Mucosa of stomach (tissue), 1 donor: ENCODE results near the gene ASH1L.
"Not testable (repeated sequence)": the region's sequence is repeated elsewhere in the genome, so short reads cannot be mapped to it uniquely, and the experiment has no call there.

Experiments used
- H3K27me3 ChIP-seq: one replicate; pipeline ENCODE4 v1.7.0; 2013; ENCODE audit warnings: mild to moderate bottlenecking, low read length; ENCODE audit not compliant: control insufficient read depth, insufficient read depth
- H3K36me3 ChIP-seq: one replicate; pipeline ENCODE4 v1.7.0; 2013; ENCODE audit warnings: low read length; ENCODE audit not compliant: control insufficient read depth, insufficient read depth
- H3K4me1 ChIP-seq: one replicate; pipeline ENCODE4 v1.7.0; 2013; ENCODE audit warnings: mild to moderate bottlenecking, low read length; ENCODE audit not compliant: control insufficient read depth, insufficient read depth
- H3K4me3 ChIP-seq: one replicate; pipeline ENCODE4 v1.7.0; 2013; ENCODE audit warnings: low read length
- H3K9ac ChIP-seq: one replicate; pipeline ENCODE4 v1.7.0; 2013; ENCODE audit warnings: mild to moderate bottlenecking, low read length, moderate library complexity
- H3K9me3 ChIP-seq: one replicate; pipeline ENCODE4 v1.7.0; 2013; ENCODE audit warnings: mild to moderate bottlenecking, low read length, moderate library complexity; ENCODE audit not compliant: control insufficient read depth
- donor health status: Pancreatic carcinoma.

ASH1L gene

GRCh38 chr1:155455588-155456195 lies 106.9 kb downstream of the ASH1L start:
- no peak overlapping the region for H3K9ac ChIP-seq
- H3K9me3 ChIP-seq: no peaks in the 10 kb centered on the region
- no peaks in the 10 kb centered on the region for H3K36me3 ChIP-seq
- H3K4me1 ChIP-seq: peaks cover 7% of the 10 kb centered on the region
- H3K27me3 ChIP-seq: no peaks in the 10 kb centered on the region
- no peak overlapping the region for H3K4me3 ChIP-seq

GRCh38 chr1:155454096-155454495 lies 108.5 kb downstream of the ASH1L start:
- no peaks in the 10 kb centered on the region for H3K27me3 ChIP-seq
- no peak overlapping the region for H3K4me3 ChIP-seq
- H3K36me3 ChIP-seq: no peaks in the 10 kb centered on the region
- no peak overlapping the region for H3K9ac ChIP-seq
- H3K9me3 ChIP-seq: no peaks in the 10 kb centered on the region
- H3K4me1 ChIP-seq: peaks cover 7% of the 10 kb centered on the region

GRCh38 chr1:155453141-155453540 lies 109.5 kb downstream of the ASH1L start:
- H3K36me3 ChIP-seq: no peaks in the 10 kb centered on the region
- no peaks in the 10 kb centered on the region for H3K9me3 ChIP-seq
- H3K27me3 ChIP-seq: no peaks in the 10 kb centered on the region
- H3K4me1 ChIP-seq: peaks cover 7% of the 10 kb centered on the region
- H3K4me3 ChIP-seq: no peak overlapping the region
- no peak overlapping the region for H3K9ac ChIP-seq

- Histone ChIP-seq H3K4me1 (peaks cover 5% of the 10 kb centered on the region), H3K36me3 (no peaks in the 10 kb centered on the region), H3K4me3 (no peak overlapping the region), H3K27me3 (no peaks in the 10 kb centered on the region), H3K9me3 (no peaks in the 10 kb centered on the region), H3K9ac (no peak overlapping the region)
These were observed 111.4 kb downstream of the ASH1L start for GRCh38 chr1:155451199-155451598.

- H3K9ac ChIP-seq, H3K36me3 ChIP-seq, H3K27me3 ChIP-seq, H3K4me3 ChIP-seq, H3K4me1 ChIP-seq, H3K9me3 ChIP-seq: not testable (repeated sequence)
These were observed 120.2 kb downstream of the ASH1L start for GRCh38 chr1:155442431-155442830.

GRCh38 chr1:155437405-155437804 lies 125.2 kb downstream of the ASH1L start:
- Histone ChIP-seq H3K36me3 (peaks cover 10% of the 10 kb centered on the region), H3K4me1 (no peaks in the 10 kb centered on the region), H3K9me3 (no peaks in the 10 kb centered on the region), H3K27me3 (no peaks in the 10 kb centered on the region), H3K9ac (no peak overlapping the region), H3K4me3 (no peak overlapping the region)

- H3K9me3 ChIP-seq, H3K4me3 ChIP-seq, H3K27me3 ChIP-seq, H3K9ac ChIP-seq, H3K4me1 ChIP-seq: not testable (repeated sequence)
- peaks cover 10% of the 10 kb centered on the region for H3K36me3 ChIP-seq
These were observed 128.7 kb downstream of the ASH1L start for GRCh38 chr1:155433831-155434389.

GRCh38 chr1:155433128-155433830 lies 129.3 kb downstream of the ASH1L start:
- H3K36me3 ChIP-seq, H3K4me1 ChIP-seq, H3K4me3 ChIP-seq, H3K9me3 ChIP-seq, H3K27me3 ChIP-seq, H3K9ac ChIP-seq: not testable (repeated sequence)

GRCh38 chr1:155424091-155424490 lies 138.5 kb downstream of the ASH1L start:
- H3K9ac ChIP-seq: no peak overlapping the region
- H3K27me3 ChIP-seq: no peaks in the 10 kb centered on the region
- no peak overlapping the region for H3K4me3 ChIP-seq
- no peaks in the 10 kb centered on the region for H3K36me3 ChIP-seq
- H3K9me3 ChIP-seq: no peaks in the 10 kb centered on the region
- no peaks in the 10 kb centered on the region for H3K4me1 ChIP-seq

- no peaks in the 10 kb centered on the region for H3K36me3 ChIP-seq
- H3K4me3 ChIP-seq: no peak overlapping the region
- no peaks in the 10 kb centered on the region for H3K9me3 ChIP-seq
- H3K9ac ChIP-seq: no peak overlapping the region
- H3K27me3 ChIP-seq: no peaks in the 10 kb centered on the region
- H3K4me1 ChIP-seq: no peaks in the 10 kb centered on the region
These were observed 141.8 kb downstream of the ASH1L start for GRCh38 chr1:155420788-155421187.

- not testable (repeated sequence) for H3K4me1 ChIP-seq, H3K4me3 ChIP-seq, H3K9ac ChIP-seq, H3K27me3 ChIP-seq, H3K36me3 ChIP-seq, H3K9me3 ChIP-seq
These were observed 150.8 kb downstream of the ASH1L start for GRCh38 chr1:155411840-155412239.

- H3K9ac ChIP-seq: no peak overlapping the region
- no peaks in the 10 kb centered on the region for H3K27me3 ChIP-seq
- H3K9me3 ChIP-seq: no peaks in the 10 kb centered on the region
- no peak overlapping the region for H3K4me3 ChIP-seq
- H3K36me3 ChIP-seq: no peaks in the 10 kb centered on the region
- no peaks in the 10 kb centered on the region for H3K4me1 ChIP-seq
These were observed 151.7 kb downstream of the ASH1L start for GRCh38 chr1:155410931-155411330.
